Transverse colon (tissue), 1 donor: Measurements from ENCODE around the gene RAP1GDS1.
"Not testable (repeated sequence)": the region's sequence is repeated elsewhere in the genome, so short reads cannot be mapped to it uniquely, and the experiment has no call there.

ENCODE experiments used
- EP300 ChIP-seq: sonication (generic); formaldehyde crosslinking; IDR thresholded peaks from one replicate; pipeline ENCODE4 v1.6.1; 2017; ENCODE audit warnings: antibody characterized with exemption, low read depth
- POLR2A ChIP-seq: fragments of 450-650 bp; IDR thresholded peaks from one replicate; pipeline ENCODE4 v1.6.1; 2016; ENCODE audit warnings: antibody characterized with exemption, mild to moderate bottlenecking, moderate library complexity

DNA sequence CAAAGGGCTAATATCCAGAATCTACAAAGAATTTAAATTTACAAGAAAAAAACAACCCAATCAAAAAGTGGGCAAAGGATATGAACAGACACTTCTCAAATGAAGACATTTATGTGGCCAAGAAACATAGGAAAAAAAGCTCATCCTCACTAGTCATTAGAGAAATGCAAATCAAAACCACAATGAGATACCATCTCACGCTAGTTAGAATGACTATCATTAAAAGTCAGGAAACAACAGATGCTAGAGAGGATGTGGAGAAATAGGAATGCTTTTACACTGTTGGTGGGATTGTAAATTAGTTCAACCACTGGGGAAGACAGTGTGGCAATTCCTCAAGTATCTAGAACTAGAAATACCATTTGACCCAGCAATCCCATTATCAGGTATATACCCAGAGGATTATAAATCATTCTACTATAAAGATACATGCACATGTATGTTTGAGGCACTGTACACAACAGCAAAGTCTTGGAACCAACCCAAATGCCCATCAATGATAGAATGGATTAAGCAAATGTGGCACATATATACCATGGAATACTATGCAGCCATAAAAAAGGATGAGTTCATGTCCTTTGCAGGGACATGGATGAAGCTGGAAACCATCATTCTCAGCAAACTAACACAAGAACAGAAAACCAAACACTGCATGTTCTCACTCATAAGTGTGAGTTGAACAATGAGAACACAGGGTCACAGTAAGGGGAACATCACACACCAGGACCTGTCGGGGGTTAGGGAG, 200.1 kb downstream of the RAP1GDS1 start:
- TF ChIP-seq POLR2A, EP300: not testable (repeated sequence)
